Ramos (cell line): Measurements from ENCODE around the gene BAZ2B.

ENCODE experiments used
- in situ Hi-C: fragments of 300-500 bp; cut with MboI; formaldehyde crosslinking; loops from one replicate; pipeline ENCODE4 v1.14.3; 2022; ENCODE audit warnings: low sequenced_read_pairs; ENCODE audit not compliant: unreplicated experiment

The BAZ2B gene

DNA sequence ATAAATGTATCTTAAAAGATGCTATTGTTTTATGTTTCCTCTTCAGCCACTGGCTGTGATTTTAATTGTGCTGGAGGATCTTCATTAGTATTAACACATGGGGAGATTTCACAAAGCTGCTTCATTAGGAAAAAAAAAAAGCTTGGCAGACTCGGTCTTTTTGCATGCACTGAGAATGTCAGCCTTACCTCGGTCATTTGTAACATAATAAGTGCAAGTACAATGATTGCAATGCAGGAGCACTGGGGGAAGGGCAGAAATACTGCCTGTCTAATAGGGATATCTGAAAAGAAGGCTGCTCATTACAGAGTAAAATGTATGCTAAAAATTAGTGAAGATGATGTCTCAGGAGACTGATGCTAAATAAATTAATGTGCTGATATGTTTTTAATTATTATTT lies 1.3 kb upstream of the BAZ2B start:
- in situ Hi-C loops: no loop called here

DNA sequence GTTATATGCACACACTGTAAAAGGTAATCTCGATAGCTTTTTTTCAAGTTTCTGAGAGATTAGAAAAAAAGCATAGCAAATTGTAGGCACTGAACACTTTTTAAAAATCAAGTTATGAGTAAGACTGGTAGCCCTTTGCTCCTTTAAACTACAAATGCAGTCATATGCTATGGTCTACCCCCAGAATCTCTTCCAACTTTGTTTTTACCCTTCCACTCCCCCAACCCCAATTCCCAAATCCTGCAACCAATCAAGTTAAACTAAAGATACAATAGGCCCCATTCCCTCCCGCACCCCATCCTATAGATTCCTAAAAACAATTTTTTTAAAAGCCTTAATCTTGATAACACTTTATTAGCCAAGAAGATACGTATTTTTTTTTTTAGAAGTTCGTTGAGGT lies 752 bp upstream of the BAZ2B start:
- in situ Hi-C loops: no loop called here

- in situ Hi-C loops: no loop called here
Measured at GRCh38 chr2:159615367-159616285, 722 bp downstream of the BAZ2B start.

- in situ Hi-C loops: no loop called here
Measured at GRCh38 chr2:159614534-159615366, 1.6 kb downstream of the BAZ2B start.

DNA sequence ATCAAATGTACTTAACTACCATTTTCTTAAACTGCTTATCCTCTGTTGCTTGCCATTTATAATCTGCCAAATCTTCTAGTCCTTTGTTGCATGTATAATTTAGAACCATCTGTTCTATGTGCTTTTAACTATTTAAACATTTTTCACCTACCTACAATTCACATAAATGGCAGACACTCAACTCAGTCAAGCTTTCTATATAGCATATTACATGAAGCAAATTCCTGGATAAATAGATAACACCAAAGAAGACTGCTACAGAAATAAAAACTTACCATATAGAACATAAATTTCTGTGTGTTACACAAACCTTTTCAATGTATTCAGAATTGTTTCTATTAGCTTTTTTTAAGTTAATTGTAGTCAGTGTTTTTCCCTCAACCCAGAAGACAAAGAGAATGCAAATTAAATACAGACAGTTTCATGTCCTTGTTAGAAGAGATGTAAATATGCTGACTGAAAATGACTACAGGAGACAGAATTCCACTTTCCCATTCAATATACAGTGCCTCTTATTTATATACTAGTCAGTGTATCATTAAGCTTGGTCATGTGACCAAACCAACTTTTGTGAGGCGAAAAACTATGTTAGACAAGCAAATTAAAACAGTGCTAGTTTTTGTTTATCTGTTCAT lies 2.6 kb downstream of the BAZ2B start:
- in situ Hi-C loops: no loop called here

DNA sequence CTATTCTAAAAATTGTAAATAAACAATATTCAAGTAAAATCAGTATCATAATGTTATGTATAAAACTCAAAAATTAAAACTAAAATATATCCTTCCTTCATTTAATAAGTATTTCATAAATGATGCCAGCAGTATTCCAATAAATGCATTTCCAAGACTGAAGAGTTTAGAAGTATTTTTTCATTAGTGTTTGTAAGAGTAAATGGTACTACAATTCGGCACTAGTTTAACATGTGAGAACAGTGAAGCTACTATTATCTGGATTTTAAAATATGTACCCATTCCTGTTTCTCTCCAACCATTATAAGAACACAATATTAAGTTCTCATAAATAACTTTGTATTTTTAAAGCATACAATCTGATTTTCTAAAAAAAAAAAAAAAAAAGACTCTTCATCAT lies 3.3 kb downstream of the BAZ2B start:
- in situ Hi-C loops: no loop called here

DNA sequence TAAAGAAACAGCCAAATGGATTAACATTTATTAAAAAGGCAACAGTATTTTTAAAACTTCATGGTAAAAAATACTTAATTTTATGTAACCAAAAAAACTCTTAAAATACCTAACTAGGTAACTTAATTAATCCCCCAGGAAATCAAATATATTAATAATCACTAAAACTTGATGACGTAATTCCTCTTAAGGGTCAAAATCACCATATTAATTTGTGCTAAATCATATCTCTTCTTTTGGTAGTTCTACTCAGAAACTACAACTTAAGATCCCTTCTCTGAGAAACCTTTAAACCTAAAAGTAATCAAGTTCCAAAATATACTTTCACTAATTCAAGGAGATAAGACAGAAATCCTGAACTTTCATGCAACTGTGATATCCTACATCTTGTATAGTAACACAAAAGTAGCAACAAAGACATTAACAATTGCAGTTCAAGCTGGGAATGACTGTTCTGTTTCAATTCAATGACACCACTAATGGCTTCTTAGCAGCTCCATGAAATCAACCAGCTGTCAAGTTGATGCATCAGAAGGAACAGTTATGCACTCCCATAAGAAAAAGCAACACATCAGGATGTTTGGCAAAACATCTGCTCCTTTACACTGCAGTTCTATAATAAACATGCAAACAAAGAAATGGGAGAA lies 4.0 kb downstream of the BAZ2B start:
- in situ Hi-C loops: no loop called here

DNA sequence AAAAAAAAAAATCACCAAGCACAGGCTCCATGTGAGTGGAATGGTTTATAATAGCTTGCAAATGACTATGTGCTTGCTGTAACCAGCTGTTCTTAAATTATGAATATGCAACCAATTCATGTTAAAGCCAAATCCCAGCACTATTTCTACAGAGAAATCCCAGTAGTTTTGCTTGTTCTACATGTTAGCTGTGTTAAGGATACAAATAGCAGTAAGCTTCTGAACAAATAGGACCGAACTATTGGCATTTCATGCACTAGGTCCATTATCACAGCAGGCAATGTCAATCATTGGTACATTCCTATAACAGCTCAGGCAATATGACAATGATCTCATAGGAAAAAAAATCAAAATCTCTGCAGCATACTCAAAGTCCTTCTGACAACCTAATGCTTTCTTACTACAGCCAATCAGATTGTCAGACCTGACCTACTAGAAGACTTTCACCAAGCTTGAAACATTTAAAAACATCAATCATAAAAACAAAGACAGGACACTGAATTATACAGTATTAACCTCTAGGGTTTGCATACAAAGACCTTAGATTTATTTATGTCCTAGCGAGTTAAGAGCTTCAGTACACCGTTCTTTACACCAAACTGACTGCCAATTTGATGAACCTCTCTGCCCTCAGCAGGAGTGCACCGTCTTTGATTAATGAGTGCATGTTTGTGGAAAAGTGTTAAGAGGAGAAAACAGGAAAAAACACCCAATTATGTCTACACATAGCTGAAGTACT lies 6.4 kb downstream of the BAZ2B start:
- in situ Hi-C loops: no loop called here

GRCh38 chr2:159608723-159609308 lies 7.5 kb downstream of the BAZ2B start:
- in situ Hi-C loops: no loop called here

DNA sequence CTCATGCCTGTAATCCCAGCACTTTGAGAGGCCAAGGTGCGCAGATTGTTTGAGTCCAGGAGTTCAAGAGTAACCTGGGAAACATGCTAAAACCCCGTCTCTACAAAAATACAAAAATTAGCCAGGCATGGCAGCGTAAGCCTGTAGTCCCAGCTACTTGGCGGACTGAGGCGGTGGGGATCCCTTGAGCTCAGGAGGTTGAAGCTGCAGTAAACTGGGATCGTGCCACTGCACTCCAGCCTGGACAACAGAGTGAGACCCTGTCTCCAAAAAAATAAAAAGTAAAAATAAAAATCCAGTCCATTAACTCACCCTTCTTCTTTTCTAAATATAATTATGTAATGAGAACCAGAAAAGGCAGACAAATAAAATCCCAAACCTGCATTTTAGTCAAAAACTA lies 8.2 kb downstream of the BAZ2B start:
- in situ Hi-C loops: no loop called here

- in situ Hi-C loops: no loop called here
Measured at GRCh38 chr2:159606287-159606686, 10.1 kb downstream of the BAZ2B start.

DNA sequence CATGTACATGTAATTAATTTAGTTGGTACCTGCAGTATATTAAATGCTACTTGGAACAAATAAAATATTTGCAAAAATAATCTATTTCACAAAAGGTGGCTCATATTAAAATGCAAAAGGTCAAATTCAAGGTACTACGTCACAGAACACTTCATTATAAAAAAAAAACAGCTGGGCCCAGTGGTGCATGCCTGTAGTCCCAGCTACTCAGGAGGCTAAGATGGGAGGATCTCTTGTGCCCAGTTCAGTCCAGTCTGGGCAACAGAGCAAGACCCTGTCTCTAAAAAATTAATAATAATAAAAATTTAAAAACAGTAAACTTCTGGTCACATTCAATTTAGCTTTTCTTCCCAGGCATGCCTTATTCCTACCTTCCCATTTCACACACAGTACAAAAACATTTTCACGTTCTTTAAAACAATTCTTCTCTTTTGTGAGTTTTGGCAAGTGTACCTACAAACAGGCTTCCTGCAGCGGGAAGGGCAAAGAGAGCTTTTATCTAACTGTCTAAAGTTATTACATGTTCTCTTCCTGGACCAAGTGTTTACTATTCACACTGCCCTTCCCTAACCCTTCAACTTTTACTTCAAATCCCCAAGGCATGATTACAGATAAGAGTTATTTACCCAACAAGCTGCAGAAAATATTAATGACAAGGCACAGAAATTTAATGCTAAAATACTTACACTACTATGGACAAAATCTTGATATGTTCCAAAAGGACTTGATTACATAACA lies 10.7 kb downstream of the BAZ2B start:
- in situ Hi-C loops: no loop called here

- in situ Hi-C loops: no loop called here
Measured at GRCh38 chr2:159604159-159604558, 12.2 kb downstream of the BAZ2B start.

GRCh38 chr2:159600752-159601151 lies 15.6 kb downstream of the BAZ2B start:
- in situ Hi-C loops: no loop called here

DNA sequence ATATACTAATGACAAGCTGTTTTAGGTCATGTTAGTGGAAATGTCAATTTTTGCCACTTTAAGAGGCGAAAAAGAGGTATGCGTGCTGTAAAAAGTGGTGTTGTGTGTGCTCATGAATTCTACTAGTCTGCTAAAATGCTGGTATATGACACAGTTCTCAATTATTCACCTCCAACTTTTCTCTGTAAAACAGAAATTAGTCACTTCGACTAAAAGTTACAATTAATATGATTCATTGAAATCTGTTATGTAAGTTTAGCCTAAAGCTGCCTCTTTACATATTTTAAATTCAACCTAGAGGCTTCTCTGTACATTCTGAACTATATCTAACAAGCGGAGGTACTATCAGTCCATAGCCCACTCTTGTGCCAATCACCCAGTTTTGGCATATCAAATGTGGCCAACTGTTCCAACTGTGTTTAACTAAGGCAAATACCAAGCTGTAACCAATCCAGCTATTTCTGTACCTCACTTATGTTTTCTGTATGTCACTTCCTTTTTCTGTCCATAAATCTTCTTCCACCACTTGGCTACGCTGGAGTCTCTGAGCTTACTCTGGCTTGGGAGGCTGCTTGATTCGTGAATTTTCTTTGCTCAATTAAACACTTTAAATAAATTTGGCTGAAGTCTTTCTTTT lies 20.8 kb downstream of the BAZ2B start:
- in situ Hi-C loops: no loop called here

- in situ Hi-C loops: no loop called here
Measured at GRCh38 chr2:159592441-159592840, 23.9 kb downstream of the BAZ2B start.

DNA sequence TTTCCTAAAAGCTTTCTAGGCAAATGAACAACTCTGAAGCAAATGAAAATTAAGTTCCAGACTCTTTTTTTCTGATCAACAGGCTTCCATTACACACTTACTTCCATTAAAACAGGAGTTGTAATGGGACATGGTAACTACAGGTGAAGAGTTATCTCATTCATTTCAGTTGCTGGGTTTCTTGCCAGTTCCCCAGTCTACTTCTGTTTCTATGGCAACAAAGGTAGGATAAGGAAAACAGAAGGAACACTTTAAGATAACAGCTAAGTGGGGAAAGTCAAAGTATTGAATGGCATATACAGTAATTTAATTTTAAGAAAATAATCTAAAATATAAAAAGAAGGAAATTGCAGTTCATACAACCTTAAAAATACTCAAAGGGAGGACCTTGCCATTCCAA lies 25.1 kb downstream of the BAZ2B start:
- in situ Hi-C loops: no loop called here

DNA sequence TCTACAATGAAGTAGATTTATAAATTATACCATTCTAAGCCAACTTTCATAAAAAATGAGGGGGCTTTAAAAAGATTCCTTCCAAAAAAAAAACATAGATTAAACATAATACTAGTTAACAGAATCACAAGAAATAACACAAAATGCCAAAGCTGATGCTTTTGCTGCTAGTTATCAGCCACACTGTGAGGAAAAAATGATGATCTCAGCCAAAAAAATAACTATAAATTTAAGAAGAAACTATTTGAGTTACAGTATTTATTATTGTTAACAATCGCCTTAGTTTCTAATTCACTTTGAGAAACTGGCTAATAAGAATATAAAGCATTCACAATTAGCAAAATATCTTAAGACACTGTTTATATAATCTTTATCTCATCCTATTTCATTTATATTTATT lies 27.1 kb downstream of the BAZ2B start:
- in situ Hi-C loops: no loop called here
